RWPE2 (cell line): ENCODE measurements around the gene SMIM13.

ENCODE experiments used
- ATAC-seq: fragments of 200-7000 bp; cut with Tn5 transposase; 3 replicates; pipeline ENCODE4 v1.9.1; 2021; ENCODE audit warnings: low read depth
- DNase-seq: peaks from one replicate; pipeline ENCODE4 v3.0.0-alpha.2; 2020; ENCODE audit warnings: low spot score
- H3K27ac ChIP-seq: fragments of 450-650 bp; 2 replicates; pipeline ENCODE4 v1.5.1; 2017; ENCODE audit warnings: mild to moderate bottlenecking; ENCODE audit not compliant: poor library complexity, severe bottlenecking
- H3K27me3 ChIP-seq: fragments of 250-450 bp; sonication (Bioruptor Pico); 2 replicates; pipeline ENCODE4 v1.5.1; 2021; ENCODE audit warnings: mild to moderate bottlenecking, moderate library complexity; ENCODE audit not compliant: insufficient read depth, poor library complexity, severe bottlenecking
- H3K36me3 ChIP-seq: fragments of 250-450 bp; sonication (Bioruptor Pico); 2 replicates; pipeline ENCODE4 v1.5.1; 2020; ENCODE audit warnings: low read depth, mild to moderate bottlenecking, moderate library complexity
- H3K4me1 ChIP-seq: fragments of 250-450 bp; sonication (Bioruptor Pico); 2 replicates; pipeline ENCODE4 v1.5.1; 2021; ENCODE audit warnings: mild to moderate bottlenecking, moderate library complexity; ENCODE audit not compliant: insufficient read depth, poor library complexity, severe bottlenecking
- H3K4me3 ChIP-seq: fragments of 250-450 bp; sonication (Bioruptor Pico); 2 replicates; pipeline ENCODE4 v1.5.1; 2021; ENCODE audit warnings: mild to moderate bottlenecking, moderate library complexity; ENCODE audit not compliant: severe bottlenecking
- H3K9me3 ChIP-seq: fragments of 250-450 bp; sonication (Bioruptor Pico); 2 replicates; pipeline ENCODE4 v1.5.1; 2021; ENCODE audit warnings: mild to moderate bottlenecking, moderate library complexity; ENCODE audit not compliant: severe bottlenecking
- CTCF ChIP-seq: fragments of 450-650 bp; IDR thresholded peaks from one replicate; pipeline ENCODE4 v1.5.1; 2017; ENCODE audit warnings: mild to moderate bottlenecking, moderate library complexity; ENCODE audit not compliant: poor library complexity, severe bottlenecking

Gene SMIM13

GRCh38 chr6:11187301-11187700, 93.7 kb downstream of the SMIM13 start:
- DNase-seq (no peak), ATAC-seq (no peak)
- Histone ChIP-seq H3K4me3 (no peak overlapping the region), H3K9me3 (peaks cover 3% of the 10 kb centered on the region), H3K36me3 (peaks cover 20% of the 10 kb centered on the region), H3K27me3 (no peaks in the 10 kb centered on the region), H3K27ac (no peak overlapping the region), H3K4me1 (peaks cover 7% of the 10 kb centered on the region)
- TF ChIP-seq CTCF = no peak
